OCI-LY7 (cell line): ENCODE data around the gene STMP1. TPM values are rescaled to one million over a fixed set of nuclear protein-coding genes. Genes with fewer than 3 reads are reported as not detected.

ENCODE experiments used
- BruUV-seq: library from RNA; stranded (reverse); fragments of 400-500 nt; replicated peaks from 2 replicates; lab custom pipeline; 2021; lab: Mats Ljungman, UMichigan
- CTCF ChIA-PET: fragments of 300-600 bp; sonication (Branson Sonifier 250); formaldehyde crosslinking; loops from one replicate; lab custom pipeline; 2022; ENCODE audit warnings: antibody characterized with exemption; ENCODE audit not compliant: unreplicated experiment; lab: Charles Lee
- POLR2A ChIA-PET: fragments of 300-600 bp; sonication (Branson Sonifier 250); formaldehyde crosslinking; loops from one replicate; lab custom pipeline; 2022; ENCODE audit warnings: antibody characterized with exemption; lab: Charles Lee
- DNase-seq: peaks from one replicate; pipeline ENCODE4 v3.0.0-alpha.2; 2015; ENCODE audit warnings: low spot score
- H2AFZ ChIP-seq: fragments of 200-600 bp; sonication (generic), shearing (Covaris generic); 2 replicates; pipeline ENCODE4 v1.6.1; 2014; ENCODE audit warnings: mild to moderate bottlenecking, antibody characterized with exemption, low read length, moderate library complexity
- H3K27ac ChIP-seq: fragments of 200-600 bp; sonication (generic); 2 replicates; pipeline ENCODE4 v1.5.1; 2014; ENCODE audit warnings: mixed run types, low read depth, mild to moderate bottlenecking, moderate library complexity, low read length, inconsistent platforms; ENCODE audit not compliant: poor library complexity, severe bottlenecking
- H3K36me3 ChIP-seq: fragments of 200-600 bp; sonication (generic); 2 replicates; pipeline ENCODE4 v1.6.1; 2014; ENCODE audit warnings: mild to moderate bottlenecking, antibody characterized with exemption, low read length, moderate library complexity, mixed read lengths; ENCODE audit not compliant: insufficient read depth
- H3K4me1 ChIP-seq: fragments of 200-600 bp; sonication (generic); 2 replicates; pipeline ENCODE4 v1.5.1; 2014; ENCODE audit warnings: mild to moderate bottlenecking, low read length; ENCODE audit not compliant: insufficient read depth, poor library complexity, severe bottlenecking
- H3K4me2 ChIP-seq: fragments of 200-600 bp; sonication (generic); 2 replicates; pipeline ENCODE4 v1.6.1; 2014; ENCODE audit warnings: mild to moderate bottlenecking, low read length
- H3K4me3 ChIP-seq: fragments of 200-600 bp; sonication (generic); 2 replicates; pipeline ENCODE4 v1.5.1; 2014; ENCODE audit warnings: mild to moderate bottlenecking, low read depth, low read length; ENCODE audit not compliant: poor library complexity, severe bottlenecking
- H3K79me2 ChIP-seq: fragments of 200-600 bp; sonication (generic); 2 replicates; pipeline ENCODE4 v1.6.1; 2016; ENCODE audit warnings: low read depth, mild to moderate bottlenecking, low read length, moderate library complexity, mixed read lengths; ENCODE audit not compliant: insufficient read depth
- H3K9me2 ChIP-seq: fragments of 200-600 bp; sonication (generic); 2 replicates; pipeline ENCODE4 v1.6.1; 2016; ENCODE audit warnings: mild to moderate bottlenecking, low read length, mixed read lengths; ENCODE audit not compliant: insufficient read depth
- H3K9me3 ChIP-seq: fragments of 200-600 bp; sonication (generic); 2 replicates; pipeline ENCODE4 v1.6.1; 2014; ENCODE audit warnings: mild to moderate bottlenecking, mixed run types, low read length, mixed read lengths
- H4K20me1 ChIP-seq: fragments of 200-600 bp; sonication (generic); 2 replicates; pipeline ENCODE4 v1.6.1; 2014; ENCODE audit warnings: mild to moderate bottlenecking, antibody characterized with exemption, low read length, moderate library complexity, mixed read lengths; ENCODE audit not compliant: insufficient read depth
- EZH2phosphoT487 ChIP-seq: fragments of 200-600 bp; sonication (generic); IDR thresholded peaks from 2 replicates; pipeline ENCODE4 v1.6.1; 2018; ENCODE audit warnings: low read depth, borderline replicate concordance, mild to moderate bottlenecking, mixed run types, antibody characterized with exemption, low read length, moderate library complexity, mixed read lengths
- intact Hi-C: fragments of 100-400 bp; cut with micrococcal nuclease; formaldehyde crosslinking; loops from one replicate; pipeline ENCODE4 v1.10.0; 2022; ENCODE audit not compliant: unreplicated experiment
- total RNA-seq, 2 experiments: library from RNA; depleted of rRNA in 1 of 2; stranded (reverse); fragments of >200 nt in 1 of 2; shearing (Covaris generic) in 1 of 2; gene quantifications; 2 replicates each; pipeline ENCODE4 v1.2.3, GENCODE V29; 2014 to 2022
- TF ChIP-seq, protein P1 (sequence below): fragments of 200-600 bp; sonication (generic); conservative IDR thresholded peaks from 2 replicates; pipeline ENCODE4 v1.5.1; 2014; ENCODE audit warnings: mild to moderate bottlenecking, antibody characterized with exemption, low read length, moderate library complexity, mixed read lengths

Gene STMP1
- total RNA-seq, 2 experiments from 2014 or later = 7.4 to 24.4 TPM

DNA sequence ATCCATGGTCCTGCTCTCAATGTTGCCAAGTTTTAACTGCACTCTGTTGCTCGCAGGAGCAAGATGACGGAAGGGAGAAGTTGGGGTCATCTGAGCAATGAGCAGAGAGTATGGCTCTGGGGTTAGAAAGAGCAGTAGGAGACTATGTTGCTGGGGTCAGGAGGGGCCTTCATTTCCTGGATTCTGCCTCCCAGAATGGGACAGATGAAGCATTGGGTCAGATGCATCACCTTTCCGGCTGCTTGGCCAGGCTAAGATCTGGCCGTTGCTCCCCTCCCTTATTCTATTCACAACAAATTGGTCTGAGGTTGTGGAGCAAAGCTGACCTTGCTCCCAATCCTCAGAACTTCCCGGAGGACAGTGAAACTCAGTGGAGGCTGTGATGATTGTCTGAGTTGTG lies 22.4 kb downstream of the STMP1 start:
- Histone ChIP-seq H4K20me1 (no peaks in the 10 kb centered on the region), H3K9me3 (no peaks in the 10 kb centered on the region), H2AFZ (no peak overlapping the region), H3K4me2 (no peak overlapping the region), H3K9me2 (no peaks in the 10 kb centered on the region), H3K79me2 (no peaks in the 10 kb centered on the region), H3K4me1 (no peaks in the 10 kb centered on the region), H3K27ac (no peak overlapping the region), H3K4me3 (no peak overlapping the region), H3K36me3 (no peaks in the 10 kb centered on the region)
- intact Hi-C loops = no loop called here
- no peak for DNase-seq
- ChIA-PET POLR2A (interaction anchor here (0.7 to 1.1 kb wide), 2 partner anchors 22 to 330 kb away, joined by 3 to 6 read pairs; partner anchors contain the start of gene STMP1), CTCF (no interaction called here)
- TF ChIP-seq EZH2phosphoT487 = no peak
- TF ChIP-seq, protein P1, sequence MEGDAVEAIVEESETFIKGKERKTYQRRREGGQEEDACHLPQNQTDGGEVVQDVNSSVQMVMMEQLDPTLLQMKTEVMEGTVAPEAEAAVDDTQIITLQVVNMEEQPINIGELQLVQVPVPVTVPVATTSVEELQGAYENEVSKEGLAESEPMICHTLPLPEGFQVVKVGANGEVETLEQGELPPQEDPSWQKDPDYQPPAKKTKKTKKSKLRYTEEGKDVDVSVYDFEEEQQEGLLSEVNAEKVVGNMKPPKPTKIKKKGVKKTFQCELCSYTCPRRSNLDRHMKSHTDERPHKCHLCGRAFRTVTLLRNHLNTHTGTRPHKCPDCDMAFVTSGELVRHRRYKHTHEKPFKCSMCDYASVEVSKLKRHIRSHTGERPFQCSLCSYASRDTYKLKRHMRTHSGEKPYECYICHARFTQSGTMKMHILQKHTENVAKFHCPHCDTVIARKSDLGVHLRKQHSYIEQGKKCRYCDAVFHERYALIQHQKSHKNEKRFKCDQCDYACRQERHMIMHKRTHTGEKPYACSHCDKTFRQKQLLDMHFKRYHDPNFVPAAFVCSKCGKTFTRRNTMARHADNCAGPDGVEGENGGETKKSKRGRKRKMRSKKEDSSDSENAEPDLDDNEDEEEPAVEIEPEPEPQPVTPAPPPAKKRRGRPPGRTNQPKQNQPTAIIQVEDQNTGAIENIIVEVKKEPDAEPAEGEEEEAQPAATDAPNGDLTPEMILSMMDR = no peak
- no TSS peak for BruUV-seq

- no peak overlapping the region for H3K4me3 ChIP-seq
- ChIA-PET CTCF (no interaction called here), POLR2A (no interaction called here)
- DNase-seq = no peak
- no peaks in the 10 kb centered on the region for H3K79me2 ChIP-seq
- H2AFZ ChIP-seq = no peak overlapping the region
- H3K27ac ChIP-seq = no peak overlapping the region
- no TSS peak for BruUV-seq
- H3K36me3 ChIP-seq = no peaks in the 10 kb centered on the region
- no peak overlapping the region for H3K4me2 ChIP-seq
- H4K20me1 ChIP-seq = no peaks in the 10 kb centered on the region
- no peak for TF ChIP-seq EZH2phosphoT487
- TF ChIP-seq, protein P1 = no peak
- no peaks in the 10 kb centered on the region for H3K9me3 ChIP-seq
- H3K9me2 ChIP-seq = no peaks in the 10 kb centered on the region
- H3K4me1 ChIP-seq = no peaks in the 10 kb centered on the region
- intact Hi-C loops = no loop called here
Observed at GRCh38 chr7:135685306-135686084, 23.2 kb downstream of the STMP1 start.

GRCh38 chr7:135687466-135687865 lies 25.2 kb downstream of the STMP1 start:
- Histone ChIP-seq H3K4me3 (no peak overlapping the region), H3K36me3 (no peaks in the 10 kb centered on the region), H3K27ac (no peak overlapping the region), H3K79me2 (no peaks in the 10 kb centered on the region), H3K9me3 (no peaks in the 10 kb centered on the region), H3K4me2 (no peak overlapping the region), H2AFZ (no peak overlapping the region), H3K4me1 (no peaks in the 10 kb centered on the region), H4K20me1 (no peaks in the 10 kb centered on the region), H3K9me2 (no peaks in the 10 kb centered on the region)
- intact Hi-C loops = no loop called here
- ChIA-PET POLR2A (interaction anchor here (1.1 to 1.5 kb wide), 2 partner anchors 10 to 11 kb away, joined by 3 to 4 read pairs; no protein-coding TSS in a partner anchor), CTCF (no interaction called here)
- BruUV-seq = no TSS peak
- TF ChIP-seq, protein P1 = no peak
- no peak for TF ChIP-seq EZH2phosphoT487
- DNase-seq = no peak
